A549 (cell line): Measurements from ENCODE around the gene SLAIN2. TPM values are rescaled to one million over a fixed set of nuclear protein-coding genes. Genes with fewer than 3 reads are reported as not detected.

ENCODE experiments used
- ATAC-seq, 2 experiments: fragments of 200-7000 bp in 1 of 2; fragments of >200 bp in 1 of 2; cut with Nextera tagmentation in 1 of 2; cut with Tn5 transposase in 1 of 2; 3 replicates each; pipeline versions ENCODE4 v1.8.0 to v1.9.1; 2018 to 2020; ENCODE audit warnings: mild to moderate bottlenecking in 1 of 2, moderate library complexity in 1 of 2
- CTCF ChIA-PET: fragments of 300-600 bp; sonication (Branson Sonifier 250); formaldehyde crosslinking; extraction: SDS; loops from one replicate; lab custom pipeline; 2021; ENCODE audit warnings: antibody characterized with exemption, inconsistent platforms; lab: Yijun Ruan, JAX
- POLR2A ChIA-PET: fragments of 350-600 bp; formaldehyde crosslinking; extraction: SDS; loops from one replicate; lab custom pipeline; 2021; ENCODE audit warnings: antibody characterized with exemption, inconsistent platforms; lab: Yijun Ruan, JAX
- DNase-seq, 2 experiments: peaks; one replicate each; pipeline versions ENCODE4 v3.0.0 to v3.0.0-alpha.2; 2011 to 2016; ENCODE audit warnings: low read depth in 1 of 2, low spot score in 1 of 2
- FAIRE-seq: peaks from 2 replicates; lab custom pipeline; 2011; peaks lifted over from hg19 to GRCh38; lab: Jason Lieb, UNC
- H3K27ac ChIP-seq, 2 experiments: fragments of >200 bp; sonication (Bioruptor Twin); formaldehyde crosslinking; 3 replicates each; pipeline ENCODE4 v1.5.1; 2016 to 2017
- H3K4me1 ChIP-seq: fragments of >200 bp; sonication (Bioruptor Twin); formaldehyde crosslinking; 3 replicates; pipeline ENCODE4 v1.6.1; 2016
- H3K4me2 ChIP-seq: fragments of >200 bp; sonication (Bioruptor Twin); formaldehyde crosslinking; 3 replicates; pipeline ENCODE4 v1.6.1; 2016
- H3K4me3 ChIP-seq: fragments of >200 bp; sonication (Bioruptor Twin); formaldehyde crosslinking; 3 replicates; pipeline ENCODE4 v1.5.1; 2016
- H3K9me3 ChIP-seq: fragments of >200 bp; sonication (Bioruptor Twin); formaldehyde crosslinking; 3 replicates; pipeline ENCODE4 v1.6.1; 2016
- BHLHE40 ChIP-seq: IDR thresholded peaks from 2 replicates; pipeline ENCODE4 v1.6.1; 2012; ENCODE audit warnings: low read depth, low read length, inconsistent platforms
- CBX2 ChIP-seq: fragments of 200-600 bp; sonication (generic); IDR thresholded peaks from 2 replicates; pipeline ENCODE4 v1.6.1; 2016; ENCODE audit warnings: low read depth, mild to moderate bottlenecking, borderline replicate concordance
- CEBPB ChIP-seq, 2 experiments: fragments of >200 bp in 1 of 2; sonication (Bioruptor Twin) in 1 of 2; formaldehyde crosslinking in 1 of 2; IDR thresholded peaks; 2 replicates each; pipeline ENCODE4 v1.6.1; 2012 to 2016
- CHD2 ChIP-seq: fragments of 150-350 bp; IDR thresholded peaks from 2 replicates; pipeline ENCODE4 v1.6.1; 2014; ENCODE audit warnings: low read length; ENCODE audit not compliant: partially characterized antibody
- CHD4 ChIP-seq: fragments of 200-600 bp; sonication (generic); IDR thresholded peaks from 2 replicates; pipeline ENCODE4 v1.6.1; 2016; ENCODE audit warnings: antibody characterized with exemption, mild to moderate bottlenecking, borderline replicate concordance
- CTCF ChIP-seq: fragments of >200 bp; sonication (Bioruptor Twin); formaldehyde crosslinking; IDR thresholded peaks from 3 replicates; pipeline ENCODE4 v1.5.1; 2016
- FOSB ChIP-seq: fragments of 250-450 bp; sonication (Bioruptor Pico); IDR thresholded peaks from 2 replicates; pipeline ENCODE4 v1.5.0; 2020; ENCODE audit warnings: mild to moderate bottlenecking, moderate library complexity
- FOSL2 ChIP-seq, 2 experiments: fragments of 450-650 bp in 1 of 2; fragments of >200 bp in 1 of 2; sonication (Bioruptor Twin) in 1 of 2; formaldehyde crosslinking; IDR thresholded peaks; 2 replicates each; pipeline versions ENCODE4 v1.5.0 to v1.6.1; 2016 to 2020; ENCODE audit warnings: mild to moderate bottlenecking in 1 of 2, moderate library complexity in 1 of 2
- FOXS1 ChIP-seq: fragments of 250-450 bp; sonication (Bioruptor Pico); IDR thresholded peaks from 2 replicates; pipeline ENCODE4 v1.5.0; 2020; ENCODE audit warnings: mild to moderate bottlenecking, moderate library complexity
- HES2 ChIP-seq: fragments of >200 bp; sonication (Bioruptor Twin); formaldehyde crosslinking; IDR thresholded peaks from 2 replicates; pipeline ENCODE4 v1.6.1; 2016
- HOXA7 ChIP-seq: fragments of 250-450 bp; sonication (Bioruptor Pico); IDR thresholded peaks from 2 replicates; pipeline ENCODE4 v1.5.0; 2020; ENCODE audit warnings: mild to moderate bottlenecking, moderate library complexity
- HOXB13 ChIP-seq: fragments of 250-450 bp; sonication (Bioruptor Pico); IDR thresholded peaks from 2 replicates; pipeline ENCODE4 v1.5.0; 2020; ENCODE audit warnings: low read depth, mild to moderate bottlenecking, moderate library complexity
- HOXB5 ChIP-seq: fragments of 250-450 bp; sonication (Bioruptor Pico); IDR thresholded peaks from 2 replicates; pipeline ENCODE4 v1.5.0; 2020; ENCODE audit warnings: mild to moderate bottlenecking, moderate library complexity
- MAFK ChIP-seq: fragments of 450-650 bp; IDR thresholded peaks from 2 replicates; pipeline ENCODE4 v1.6.1; 2014; ENCODE audit not compliant: partially characterized antibody
- MAX ChIP-seq: IDR thresholded peaks from 2 replicates; pipeline ENCODE4 v1.6.1; 2012
- MAZ ChIP-seq: fragments of 150-350 bp; IDR thresholded peaks from 2 replicates; pipeline ENCODE4 v1.6.1; 2014; ENCODE audit warnings: antibody characterized with exemption, low read depth, low read length, borderline replicate concordance
- RAD21 ChIP-seq, 2 experiments: fragments of >200 bp in 1 of 2; sonication (Bioruptor Twin) in 1 of 2; formaldehyde crosslinking in 1 of 2; IDR thresholded peaks in 1 of 2; conservative IDR thresholded peaks in 1 of 2; 2 replicates in 1 of 2; 3 replicates in 1 of 2; pipeline ENCODE4 v1.6.1; 2012 to 2018; ENCODE audit warnings: inconsistent platforms in 1 of 2
- RCOR1 ChIP-seq: fragments of 150-350 bp; IDR thresholded peaks from 2 replicates; pipeline ENCODE4 v1.6.1; 2014; ENCODE audit warnings: antibody characterized with exemption, low read length, low read depth
- RNF2 ChIP-seq: fragments of 200-600 bp; sonication (generic); IDR thresholded peaks from 2 replicates; pipeline ENCODE4 v1.6.1; 2016; ENCODE audit warnings: low read depth, mild to moderate bottlenecking, antibody characterized with exemption, moderate library complexity, borderline replicate concordance
- SMC3 ChIP-seq: fragments of >200 bp; sonication (Bioruptor Twin); formaldehyde crosslinking; IDR thresholded peaks from 3 replicates; pipeline ENCODE4 v1.6.1; 2018; ENCODE audit warnings: inconsistent platforms
- SREBF2 ChIP-seq: fragments of 450-650 bp; IDR thresholded peaks from 2 replicates; pipeline ENCODE4 v1.6.1; 2014; ENCODE audit warnings: mild to moderate bottlenecking, moderate library complexity
- TFCP2L1 ChIP-seq: fragments of 250-450 bp; sonication (Bioruptor Pico); IDR thresholded peaks from 2 replicates; pipeline ENCODE4 v1.5.0; 2021; ENCODE audit warnings: mild to moderate bottlenecking
- TP53 ChIP-seq: fragments of 250-450 bp; sonication (Bioruptor Pico); IDR thresholded peaks from 2 replicates; pipeline ENCODE4 v1.5.0; 2021; ENCODE audit warnings: mild to moderate bottlenecking, moderate library complexity
- USF2 ChIP-seq: fragments of 450-650 bp; IDR thresholded peaks from 2 replicates; pipeline ENCODE4 v1.6.1; 2014; ENCODE audit warnings: antibody characterized with exemption
- ZNF302 ChIP-seq: fragments of 250-450 bp; sonication (Bioruptor Pico); IDR thresholded peaks from 2 replicates; pipeline ENCODE4 v1.9.0; 2021; ENCODE audit warnings: inconsistent platforms, mild to moderate bottlenecking, moderate library complexity
- WGBS: methylation state at CpG from one replicate; pipeline ENCODE4 v1.1.6; 2017; ENCODE audit errors: missing lambda C conversion rate; 5-methylcytosine and 5-hydroxymethylcytosine counted together
- polyA plus RNA-seq, 4 experiments: library from polyadenylated mRNA; depleted of rRNA in 3 of 4; stranded (reverse); fragments of >200 nt; fragmentation: RNase III in 1 of 4; extraction: RNeasy Plus Mini Kit Qiagen cat#74134 plus additional on column Dnase treatment in 1 of 4; gene quantifications; 2 replicates in 3 of 4; 3 replicates in 1 of 4; pipeline ENCODE4 v1.2.3, GENCODE V29; 2011 to 2017
- TF ChIP-seq, protein P1 (sequence below): fragments of >200 bp; sonication (Bioruptor Twin); formaldehyde crosslinking; IDR thresholded peaks from 3 replicates; pipeline ENCODE4 v1.6.1; 2016

Gene SLAIN2
- polyA plus RNA-seq, 2 of the 4 experiments (the other 2 are of a cell fraction), result 14.4 to 14.6 TPM

- TF ChIP-seq, protein P1, sequence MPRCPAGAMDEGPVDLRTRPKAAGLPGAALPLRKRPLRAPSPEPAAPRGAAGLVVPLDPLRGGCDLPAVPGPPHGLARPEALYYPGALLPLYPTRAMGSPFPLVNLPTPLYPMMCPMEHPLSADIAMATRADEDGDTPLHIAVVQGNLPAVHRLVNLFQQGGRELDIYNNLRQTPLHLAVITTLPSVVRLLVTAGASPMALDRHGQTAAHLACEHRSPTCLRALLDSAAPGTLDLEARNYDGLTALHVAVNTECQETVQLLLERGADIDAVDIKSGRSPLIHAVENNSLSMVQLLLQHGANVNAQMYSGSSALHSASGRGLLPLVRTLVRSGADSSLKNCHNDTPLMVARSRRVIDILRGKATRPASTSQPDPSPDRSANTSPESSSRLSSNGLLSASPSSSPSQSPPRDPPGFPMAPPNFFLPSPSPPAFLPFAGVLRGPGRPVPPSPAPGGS, result no peak
- no peak for TF ChIP-seq CHD2
- TF ChIP-seq TP53 (CRISPR knock-in tag), result no peak
- TF ChIP-seq TFCP2L1 (CRISPR knock-in tag), result no peak
- TF ChIP-seq HOXB13, result no peak
- no peak for TF ChIP-seq HOXB5
Measured at GRCh38 chr4:48366611-48367010, 25.3 kb downstream of the SLAIN2 start (continued).

GRCh38 chr4:48367016-48367415 lies 25.7 kb downstream of the SLAIN2 start:
- POLR2A ChIA-PET, result no interaction called here
- no peak overlapping the region for H3K4me2 ChIP-seq

DNA sequence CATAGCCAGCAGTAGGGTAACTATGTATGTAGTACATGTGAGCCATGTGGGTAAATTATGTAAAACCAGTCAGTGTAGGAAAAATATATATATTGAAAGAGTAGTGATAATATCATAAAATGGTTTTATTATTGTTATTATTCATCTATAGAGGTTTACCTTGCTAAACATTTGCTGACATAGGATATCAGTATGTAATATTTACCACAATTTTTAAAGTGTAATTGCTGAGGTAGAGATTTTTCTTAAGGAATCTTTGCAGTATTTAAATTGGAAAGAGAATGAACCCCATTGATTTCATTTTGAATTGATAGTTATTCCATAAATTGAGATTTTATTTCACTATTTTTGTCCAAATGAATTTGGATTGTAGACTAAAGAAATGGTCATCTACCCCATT lies 27.1 kb downstream of the SLAIN2 start:
- no peak for ATAC-seq
- TF ChIP-seq FOSL2 (IDR thresholded peaks at IDR 0.05), result no peak
- TF ChIP-seq FOSL2 (CRISPR knock-in tag; IDR thresholded peaks at IDR 0.05), result no peak
- no peak for TF ChIP-seq MAX
- TF ChIP-seq MAFK, result no peak
- TF ChIP-seq RCOR1, result no peak
- no peak for TF ChIP-seq ZNF302 (CRISPR knock-in tag)
- TF ChIP-seq FOSB (CRISPR knock-in tag), result no peak
- no peak for TF ChIP-seq TFCP2L1 (CRISPR knock-in tag)
- no peak for TF ChIP-seq MAZ
- no peak for TF ChIP-seq CHD2
- TF ChIP-seq, protein P1, result no peak
- no peak for TF ChIP-seq HES2
- no peak for TF ChIP-seq TP53 (CRISPR knock-in tag)
- TF ChIP-seq RNF2, result no peak
- TF ChIP-seq SMC3, result no peak
- no peak for TF ChIP-seq SREBF2
- TF ChIP-seq BHLHE40, result no peak
- CTCF ChIA-PET, result no interaction called here
- no peak overlapping the region for H3K4me3 ChIP-seq
- no peaks in the 10 kb centered on the region for H3K9me3 ChIP-seq
- no peak for DNase-seq
- peaks cover 23% of the 10 kb centered on the region for H3K4me1 ChIP-seq
- POLR2A ChIA-PET, result interaction anchor here (0.6 kb wide), 1 partner anchor 27 kb away, joined by 4 read pairs; the partner anchor contains the start of gene SLAIN2
- no peak for FAIRE-seq
- H3K27ac ChIP-seq, result no peak overlapping the region
- no peak overlapping the region for H3K4me2 ChIP-seq

More at GRCh38 chr4:48367016-48367415, 25.7 kb downstream of the SLAIN2 start:
- Histone ChIP-seq H3K9me3 (no peaks in the 10 kb centered on the region), H3K27ac (no peak overlapping the region), H3K4me1 (peaks cover 19% of the 10 kb centered on the region), H3K4me3 (no peak overlapping the region)
- ATAC-seq, result no peak
- WGBS, result 94% methylated on average over 2 of the region's 2 CpGs
- FAIRE-seq, result no peak
- CTCF ChIA-PET, result no interaction called here
- DNase-seq, result no peak
- TF ChIP-seq CBX2 (no peak), CTCF (no peak), FOXS1 (no peak), CHD2 (no peak), CHD4 (no peak), CEBPB (IDR thresholded peaks at IDR 0.05) (no peak), RAD21 (conservative IDR thresholded peaks at IDR 0.05 in 1 of 2, IDR thresholded peaks at IDR 0.05 in 1 of 2) (no peak), HOXA7 (CRISPR knock-in tag) (no peak), USF2 (no peak), SMC3 (no peak), MAX (no peak)
- TF ChIP-seq, all 56 proteins: peak for 0
